Erythroblast (primary cell): Measurements from ENCODE around the gene OPRM1.

Experiments
- GATA1 ChIP-seq: IDR thresholded peaks from 2 replicates; pipeline ENCODE4 v1.6.1; 2011; ENCODE audit warnings: low read depth, mild to moderate bottlenecking, control low read depth, low read length, moderate library complexity
- POLR2A ChIP-seq: IDR thresholded peaks from 2 replicates; pipeline ENCODE4 v1.6.1; 2011; ENCODE audit warnings: mild to moderate bottlenecking, low read length

GRCh38 chr6:154053141-154053540 lies 14.1 kb downstream of the OPRM1 start:
- TF ChIP-seq POLR2A (no peak), GATA1 (no peak)
